Natural killer cell treated with Interleukin-12 subunit alpha and Interleukin-12 subunit beta and Interleukin-15 and Interleukin-18, amount 100 ng/mL, for 72 hours (primary cell): ENCODE data around the gene SMIM11. TPM values are rescaled to one million over a fixed set of nuclear protein-coding genes. Genes with fewer than 3 reads are reported as not detected.
A peak's percentile ranks its signal among the peaks of the same experiment; 100 is the strongest.

Experiments used
- ATAC-seq, 2 donors: fragments of 150-1000 bp; cut with Tn5 transposase in 1 of 2; sonication (Bioruptor Pico), chemical (Tn5 transposase) in 1 of 2; 2 replicates each; pipeline ENCODE4 v1.10.0; 2021
- DNase-seq: peaks from one replicate; pipeline ENCODE4 v3.0.0; 2022; ENCODE audit warnings: low spot score
- H3K27ac Mint-ChIP-seq, 2 donors: 1 replicate in 1 of 2; 2 replicates in 1 of 2; pipeline ENCODE4 v1.8.0; 2022; ENCODE audit warnings: mixed read lengths in 2 of 2, mild to moderate bottlenecking in 1 of 2, moderate library complexity in 1 of 2
- H3K27me3 Mint-ChIP-seq, 2 donors: 1 replicate in 1 of 2; 2 replicates in 1 of 2; pipeline ENCODE4 v1.8.0; 2022; ENCODE audit warnings: mixed read lengths in 2 of 2
- H3K36me3 Mint-ChIP-seq: one replicate; pipeline ENCODE4 v1.8.0; 2022; ENCODE audit warnings: mixed read lengths
- H3K4me1 Mint-ChIP-seq, 2 donors: 1 replicate in 1 of 2; 2 replicates in 1 of 2; pipeline ENCODE4 v1.8.0; 2022; ENCODE audit warnings: low read depth in 2 of 2, mixed read lengths in 2 of 2, mild to moderate bottlenecking in 1 of 2
- H3K4me3 Mint-ChIP-seq: one replicate; pipeline ENCODE4 v1.8.0; 2022; ENCODE audit warnings: mixed read lengths
- H3K9me3 Mint-ChIP-seq: 2 replicates; pipeline ENCODE4 v1.8.0; 2022; ENCODE audit warnings: mixed read lengths
- total RNA-seq, 2 donors: library from RNA; stranded (reverse); gene quantifications; one replicate each; pipeline ENCODE4 v1.2.3, GENCODE V29; 2022

SMIM11 gene
- total RNA-seq, 2 donors from 2014 or later: 4.4 to 14.9 TPM

GRCh38 chr21:34344584-34344983, 30.7 kb upstream of the SMIM11 start:
- H3K27ac Mint-ChIP-seq: no peak overlapping the region

GRCh38 chr21:34345091-34345871, 30.0 kb upstream of the SMIM11 start:
- Mint-ChIP-seq H3K4me1 (peaks cover 11 to 17% of the 10 kb centered on the region in 2 donors), H3K9me3 (no peaks in the 10 kb centered on the region), H3K27ac (no peak overlapping the region), H3K27me3 (peaks cover 0 to 7% of the 10 kb centered on the region in 2 donors), H3K36me3 (no peaks in the 10 kb centered on the region), H3K4me3 (no peak overlapping the region)
- DNase-seq (no peak), ATAC-seq (no peak)

More at GRCh38 chr21:34344584-34344983, 30.7 kb upstream of the SMIM11 start:
- ATAC-seq: no peak
- Mint-ChIP-seq H3K4me3 (no peak overlapping the region), H3K36me3 (no peaks in the 10 kb centered on the region), H3K27me3 (peaks cover 0 to 7% of the 10 kb centered on the region in 2 donors), H3K4me1 (peaks cover 16 to 20% of the 10 kb centered on the region in 2 donors), H3K9me3 (no peaks in the 10 kb centered on the region)
- no peak for DNase-seq

GRCh38 chr21:34345892-34346291, 29.4 kb upstream of the SMIM11 start:
- H3K27ac Mint-ChIP-seq: no peak overlapping the region
- no peak for ATAC-seq
- H3K27me3 Mint-ChIP-seq: peaks cover 0 to 3% of the 10 kb centered on the region in 2 donors
- H3K4me1 Mint-ChIP-seq: peaks cover 5 to 10% of the 10 kb centered on the region in 2 donors
- no peak for DNase-seq
- no peak overlapping the region for H3K4me3 Mint-ChIP-seq
- H3K36me3 Mint-ChIP-seq: no peaks in the 10 kb centered on the region
- H3K9me3 Mint-ChIP-seq: no peaks in the 10 kb centered on the region

DNA sequence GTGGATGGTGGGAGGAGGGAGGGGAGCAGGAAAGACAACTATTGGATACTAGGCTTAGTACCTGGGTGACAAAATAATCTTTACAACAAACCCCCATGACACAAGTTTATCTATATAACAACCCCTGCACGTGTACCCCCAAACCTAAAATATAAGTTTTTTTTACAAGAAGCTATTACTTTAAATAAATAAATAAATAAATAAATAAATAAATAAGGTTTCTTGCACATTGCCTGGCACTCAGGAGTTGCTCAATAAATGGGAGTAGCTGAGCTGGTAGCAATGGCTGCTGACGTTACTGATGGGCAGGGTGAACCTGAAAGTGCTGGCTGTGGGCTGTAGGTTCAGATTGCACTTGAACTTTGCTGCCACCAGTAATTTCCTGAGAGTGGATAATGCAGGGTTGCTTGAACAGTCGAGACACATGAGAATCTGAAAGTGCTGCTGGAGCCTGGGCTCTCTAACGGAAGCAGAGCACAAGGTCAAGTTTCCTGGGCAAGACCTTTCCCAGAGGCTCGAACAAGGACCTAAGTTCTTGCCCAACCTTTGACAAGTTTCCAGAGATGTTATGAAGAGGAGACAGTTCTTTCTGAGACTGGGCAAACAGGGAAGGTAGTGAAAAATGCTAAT, 26.3 kb upstream of the SMIM11 start:
- no peaks in the 10 kb centered on the region for H3K9me3 Mint-ChIP-seq
- H3K27ac Mint-ChIP-seq: no peak overlapping the region
- peaks cover 0 to 7% of the 10 kb centered on the region in 2 donors for H3K27me3 Mint-ChIP-seq

GRCh38 chr21:34351786-34352241, 23.5 kb upstream of the SMIM11 start:
- no peak overlapping the region for H3K4me3 Mint-ChIP-seq
- no peaks in the 10 kb centered on the region for H3K36me3 Mint-ChIP-seq

More for the DNA sequence above, 26.3 kb upstream of the SMIM11 start:
- DNase-seq (no peak), ATAC-seq (no peak)
- peaks cover 5 to 10% of the 10 kb centered on the region in 2 donors for H3K4me1 Mint-ChIP-seq
- H3K4me3 Mint-ChIP-seq: no peak overlapping the region
- H3K36me3 Mint-ChIP-seq: no peaks in the 10 kb centered on the region

DNA sequence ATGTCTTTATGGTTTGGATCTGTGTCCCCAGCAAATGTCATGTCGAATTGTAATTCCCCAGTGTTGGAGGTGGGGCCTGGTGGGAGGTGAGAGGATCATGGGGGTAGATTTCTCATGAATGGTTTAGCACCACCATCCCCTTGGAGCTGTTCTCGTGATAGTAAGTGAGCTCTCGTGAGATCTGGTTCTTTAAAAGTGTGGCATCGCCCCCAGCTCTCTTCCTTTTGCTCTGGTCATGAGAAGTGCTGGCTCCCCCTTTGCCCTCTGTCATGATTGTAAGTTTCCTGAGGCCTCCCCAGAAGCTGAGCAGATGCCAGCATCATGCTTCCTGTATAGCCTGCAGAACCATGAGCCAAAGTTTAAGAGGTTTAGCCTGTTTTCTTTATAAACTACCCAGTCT, 22.8 kb upstream of the SMIM11 start:
- no peak overlapping the region for H3K27ac Mint-ChIP-seq
- H3K36me3 Mint-ChIP-seq: no peaks in the 10 kb centered on the region
- H3K4me3 Mint-ChIP-seq: no peak overlapping the region
- H3K27me3 Mint-ChIP-seq: peaks cover 29 to 30% of the 10 kb centered on the region in 2 donors
- DNase-seq: no peak
- H3K4me1 Mint-ChIP-seq: peaks cover 5% of the 10 kb centered on the region in 2 donors
- ATAC-seq: no peak
- no peaks in the 10 kb centered on the region for H3K9me3 Mint-ChIP-seq

More at GRCh38 chr21:34351786-34352241, 23.5 kb upstream of the SMIM11 start:
- peaks cover 5 to 10% of the 10 kb centered on the region in 2 donors for H3K4me1 Mint-ChIP-seq
- no peaks in the 10 kb centered on the region for H3K9me3 Mint-ChIP-seq
- H3K27ac Mint-ChIP-seq: no peak overlapping the region
- peaks cover 23 to 27% of the 10 kb centered on the region in 2 donors for H3K27me3 Mint-ChIP-seq
- ATAC-seq (peak; percentile 49 to 52), DNase-seq (no peak)

DNA sequence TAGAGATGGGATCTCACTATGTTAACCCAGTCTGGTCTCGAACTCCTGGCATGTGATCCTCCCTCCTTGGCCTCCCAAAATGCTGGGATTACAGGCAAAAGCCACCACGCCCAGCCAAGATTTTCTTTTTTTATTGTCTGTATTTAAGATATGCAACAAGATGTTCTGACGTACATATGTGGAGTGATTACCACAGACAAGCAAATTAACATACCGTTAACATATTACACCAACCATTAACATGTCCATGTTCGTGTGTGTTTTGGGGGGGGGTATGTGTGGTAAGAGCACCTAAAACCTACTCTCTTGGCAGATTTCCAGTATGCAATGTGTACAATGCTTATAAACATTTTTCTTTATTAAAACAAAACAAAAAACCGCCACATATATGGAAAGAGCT, 22.1 kb upstream of the SMIM11 start:
- H3K27me3 Mint-ChIP-seq: peaks cover 28 to 32% of the 10 kb centered on the region in 2 donors
- DNase-seq (no peak), ATAC-seq (no peak)
- no peak overlapping the region for H3K27ac Mint-ChIP-seq
- no peak overlapping the region for H3K4me3 Mint-ChIP-seq
- H3K36me3 Mint-ChIP-seq: no peaks in the 10 kb centered on the region
- H3K9me3 Mint-ChIP-seq: no peaks in the 10 kb centered on the region
- no peaks in the 10 kb centered on the region for H3K4me1 Mint-ChIP-seq

GRCh38 chr21:34354836-34355235, 20.5 kb upstream of the SMIM11 start:
- Mint-ChIP-seq H3K36me3 (no peaks in the 10 kb centered on the region), H3K27ac (no peak overlapping the region)
- ATAC-seq: no peak

GRCh38 chr21:34355570-34355969, 19.7 kb upstream of the SMIM11 start:
- H3K4me1 Mint-ChIP-seq: no peaks in the 10 kb centered on the region
- no peaks in the 10 kb centered on the region for H3K36me3 Mint-ChIP-seq
- no peak for ATAC-seq
- DNase-seq: no peak
- peaks cover 37 to 49% of the 10 kb centered on the region in 2 donors for H3K27me3 Mint-ChIP-seq
- no peaks in the 10 kb centered on the region for H3K9me3 Mint-ChIP-seq
- H3K27ac Mint-ChIP-seq: no peak overlapping the region
- H3K4me3 Mint-ChIP-seq: no peak overlapping the region

More at GRCh38 chr21:34354836-34355235, 20.5 kb upstream of the SMIM11 start:
- H3K4me1 Mint-ChIP-seq: no peaks in the 10 kb centered on the region
- H3K27me3 Mint-ChIP-seq: peaks cover 34 to 45% of the 10 kb centered on the region in 2 donors
- DNase-seq: no peak
- H3K4me3 Mint-ChIP-seq: no peak overlapping the region
- H3K9me3 Mint-ChIP-seq: no peaks in the 10 kb centered on the region

GRCh38 chr21:34357889-34358288, 17.4 kb upstream of the SMIM11 start:
- Mint-ChIP-seq H3K36me3 (no peaks in the 10 kb centered on the region), H3K27me3 (peaks cover 41 to 49% of the 10 kb centered on the region in 2 donors), H3K27ac (no peak overlapping the region), H3K4me3 (no peak overlapping the region), H3K9me3 (no peaks in the 10 kb centered on the region), H3K4me1 (peaks cover 7 to 8% of the 10 kb centered on the region in 2 donors)
- DNase-seq (no peak), ATAC-seq (no peak)

GRCh38 chr21:34358866-34359265, 16.4 kb upstream of the SMIM11 start:
- Mint-ChIP-seq H3K9me3 (no peaks in the 10 kb centered on the region), H3K4me1 (peaks cover 7 to 8% of the 10 kb centered on the region in 2 donors), H3K27me3 (peaks cover 38 to 49% of the 10 kb centered on the region in 2 donors), H3K27ac (no peak overlapping the region), H3K4me3 (no peak overlapping the region), H3K36me3 (no peaks in the 10 kb centered on the region)
- ATAC-seq: no peak
- no peak for DNase-seq

- Mint-ChIP-seq H3K4me3 (no peak overlapping the region), H3K36me3 (no peaks in the 10 kb centered on the region), H3K9me3 (no peaks in the 10 kb centered on the region), H3K27ac (no peak overlapping the region), H3K4me1 (peaks cover 7 to 8% of the 10 kb centered on the region in 2 donors), H3K27me3 (peaks cover 26 to 38% of the 10 kb centered on the region in 2 donors)
- no peak for ATAC-seq
- DNase-seq: no peak
Measured at GRCh38 chr21:34360488-34361241, 14.6 kb upstream of the SMIM11 start.

DNA sequence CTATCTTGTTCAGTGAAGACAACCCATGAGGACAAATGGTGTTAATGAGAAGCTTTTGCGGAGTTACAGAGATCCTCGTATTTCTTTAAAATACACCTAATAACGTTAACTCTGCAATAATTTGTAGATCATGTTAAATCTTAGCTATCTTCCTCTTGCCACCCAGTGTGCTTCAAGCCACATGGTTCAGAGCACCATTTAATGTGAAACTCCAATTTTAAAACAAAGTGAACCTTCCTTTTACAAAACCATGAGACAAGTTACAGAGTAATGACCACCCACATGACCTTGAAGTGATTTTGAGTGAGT, 13.2 kb upstream of the SMIM11 start:
- no peak overlapping the region for H3K4me3 Mint-ChIP-seq
- DNase-seq: no peak
- peaks cover 16 to 23% of the 10 kb centered on the region in 2 donors for H3K27me3 Mint-ChIP-seq
- peak overlapping the region in 1 of 2 donors; percentile 77 for H3K27ac Mint-ChIP-seq
- H3K36me3 Mint-ChIP-seq: no peaks in the 10 kb centered on the region
- H3K9me3 Mint-ChIP-seq: no peaks in the 10 kb centered on the region
- ATAC-seq: no peak
- peaks cover 7 to 8% of the 10 kb centered on the region in 2 donors for H3K4me1 Mint-ChIP-seq
